Esophagus squamous epithelium (tissue), 5 donors: ENCODE data around the gene TMOD4. TPM values are rescaled to one million over a fixed set of nuclear protein-coding genes. Genes with fewer than 3 reads are reported as not detected.

Experiments
- DNase-seq: peaks from one replicate; lab custom pipeline; 2025; lab: John Stamatoyannopoulos, UW
- H3K27ac ChIP-seq, 4 donors: fragments of 200-600 bp; sonication (generic); one replicate each; pipeline ENCODE4 v1.5.1; 2016 to 2019; ENCODE audit warnings: mild to moderate bottlenecking in 1 of 4
- H3K27me3 ChIP-seq, 4 donors: fragments of 200-600 bp; sonication (generic); 1 replicate in 3 of 4; 2 replicates in 1 of 4; pipeline versions ENCODE4 v1.5.1 to v1.6.0; 2017 to 2021; ENCODE audit warnings: antibody characterized with exemption in 1 of 4
- H3K36me3 ChIP-seq, 3 donors: fragments of 200-600 bp; sonication (generic); one replicate each; pipeline ENCODE4 v1.5.1; 2016 to 2019
- H3K4me1 ChIP-seq, 3 donors: fragments of 200-600 bp; sonication (generic); one replicate each; pipeline ENCODE4 v1.5.1; 2017 to 2019
- H3K4me3 ChIP-seq, 4 donors: fragments of 200-600 bp; sonication (generic); 1 replicate in 3 of 4; 2 replicates in 1 of 4; pipeline ENCODE4 v1.5.1; 2016 to 2019; ENCODE audit warnings: mild to moderate bottlenecking in 2 of 4, moderate library complexity in 1 of 4
- H3K9me3 ChIP-seq, 3 donors: fragments of 200-600 bp; sonication (generic); one replicate each; pipeline ENCODE4 v1.5.1; 2016 to 2019
- CTCF ChIP-seq, 6 experiments: fragments of 450-650 bp in 4 of 6; fragments of 200-600 bp in 2 of 6; sonication (generic) in 2 of 6; IDR thresholded peaks; one replicate each; pipeline ENCODE4 v1.5.1; 2016 to 2019; ENCODE audit warnings: antibody characterized with exemption in 6 of 6, mild to moderate bottlenecking in 4 of 6, moderate library complexity in 4 of 6
- POLR2A ChIP-seq, 4 donors: fragments of 450-650 bp; IDR thresholded peaks; one replicate each; pipeline ENCODE4 v1.6.1; 2017; ENCODE audit warnings: antibody characterized with exemption in 4 of 4, mild to moderate bottlenecking in 4 of 4, moderate library complexity in 3 of 4
- WGBS, 2 donors: methylation state at CpG; one replicate each; pipeline ENCODE4 v1.1.5; 2018; 5-methylcytosine and 5-hydroxymethylcytosine counted together
- intact Hi-C: fragments of 100-400 bp; cut with DNase I; formaldehyde crosslinking; loops from one replicate; pipeline ENCODE4 v1.15.0; 2022
- total RNA-seq, 4 donors: library from RNA; depleted of rRNA; stranded (reverse); fragments of >200 nt; gene quantifications; one replicate each; pipeline ENCODE4 v1.1.0, GENCODE V29; 2016
- donor health status: DM: yes; HTN: yes; CAD: no.

TMOD4 gene
- total RNA-seq, 4 donors from 2014 or later = not detected

- TF ChIP-seq CTCF (IDR thresholded peaks at IDR 0.05) (no peak), POLR2A (IDR thresholded peaks at IDR 0.05) (no peak)
- Histone ChIP-seq H3K27me3 (peaks cover 0 to 7% (median 0%) of the 10 kb centered on the region in 4 donors), H3K36me3 (no peaks in the 10 kb centered on the region), H3K4me1 (peaks cover 16 to 48% (median 21%) of the 10 kb centered on the region in 3 donors), H3K9me3 (no peaks in the 10 kb centered on the region), H3K27ac (peak overlapping the region; percentile 74 to 89 (median 88)), H3K4me3 (peak overlapping the region; percentile 58 to 88 (median 87))
- no peak for DNase-seq
- intact Hi-C loops = no loop called here
- WGBS, 2 donors = 15 to 22% methylated on average over 4 to 7 of the region's 7 CpGs
These were observed 28.7 kb downstream of the TMOD4 start for GRCh38 chr1:151147132-151147503.

- no peaks in the 10 kb centered on the region for H3K36me3 ChIP-seq
- 0% methylated on average over 11 to 16 of the region's 61 CpGs for WGBS, 2 donors
- no peaks in the 10 kb centered on the region for H3K9me3 ChIP-seq
- intact Hi-C loops = no loop called here
- peak; percentile 54 for DNase-seq
- peak within 1 kb of the TSS; percentile 74 to 89 (median 88) for H3K27ac ChIP-seq
- H3K4me1 ChIP-seq = peaks cover 16 to 48% (median 21%) of the 10 kb centered on the region in 3 donors
- peaks cover 0 to 7% (median 0%) of the 10 kb centered on the region in 4 donors for H3K27me3 ChIP-seq
- H3K4me3 ChIP-seq = peak within 1 kb of the TSS; percentile 58 to 88 (median 87)
- TF ChIP-seq POLR2A (IDR thresholded peaks at IDR 0.05) = peak in 2 of 4 donors; percentile 72 to 75
- TF ChIP-seq CTCF (IDR thresholded peaks at IDR 0.05) = no peak
These were observed 29.2 kb downstream of the TMOD4 start, which contains the start of gene SEMA6C for GRCh38 chr1:151146412-151147131. Gene SEMA6C (minus strand): TSS chr1:151146631. CDS start chr1:151142621, 4,010 bp downstream.

- Histone ChIP-seq H3K27me3 (peaks cover 0 to 7% (median 0%) of the 10 kb centered on the region in 4 donors), H3K27ac (peak overlapping the region; percentile 74 to 89 (median 88)), H3K4me1 (peaks cover 16 to 48% (median 21%) of the 10 kb centered on the region in 3 donors), H3K36me3 (no peaks in the 10 kb centered on the region), H3K9me3 (no peaks in the 10 kb centered on the region), H3K4me3 (peak overlapping the region; percentile 58 to 88 (median 87))
- TF ChIP-seq POLR2A (IDR thresholded peaks at IDR 0.05) (no peak), CTCF (IDR thresholded peaks at IDR 0.05) (no peak)
- 0% methylated on average over 4 to 8 of the region's 26 CpGs for WGBS, 2 donors
- no peak for DNase-seq
- intact Hi-C loops = no loop called here
These were observed 29.7 kb downstream of the TMOD4 start for GRCh38 chr1:151146072-151146411.

- Histone ChIP-seq H3K27me3 (peaks cover 0 to 7% (median 0%) of the 10 kb centered on the region in 4 donors), H3K27ac (peak overlapping the region; percentile 7 to 89 (median 88)), H3K4me3 (peak overlapping the region; percentile 58 to 88 (median 87)), H3K9me3 (no peaks in the 10 kb centered on the region), H3K4me1 (peaks cover 16 to 48% (median 21%) of the 10 kb centered on the region in 3 donors), H3K36me3 (no peaks in the 10 kb centered on the region)
- intact Hi-C loops = no loop called here
- WGBS, 2 donors = 8 to 71% methylated on average over 3 to 18 of the region's 43 CpGs
- TF ChIP-seq POLR2A (IDR thresholded peaks at IDR 0.05) (no peak), CTCF (IDR thresholded peaks at IDR 0.05) (no peak)
- no peak for DNase-seq
These were observed 30.3 kb downstream of the TMOD4 start for GRCh38 chr1:151145304-151146071.
